ENCODE results near the gene AARS2.

DNA sequence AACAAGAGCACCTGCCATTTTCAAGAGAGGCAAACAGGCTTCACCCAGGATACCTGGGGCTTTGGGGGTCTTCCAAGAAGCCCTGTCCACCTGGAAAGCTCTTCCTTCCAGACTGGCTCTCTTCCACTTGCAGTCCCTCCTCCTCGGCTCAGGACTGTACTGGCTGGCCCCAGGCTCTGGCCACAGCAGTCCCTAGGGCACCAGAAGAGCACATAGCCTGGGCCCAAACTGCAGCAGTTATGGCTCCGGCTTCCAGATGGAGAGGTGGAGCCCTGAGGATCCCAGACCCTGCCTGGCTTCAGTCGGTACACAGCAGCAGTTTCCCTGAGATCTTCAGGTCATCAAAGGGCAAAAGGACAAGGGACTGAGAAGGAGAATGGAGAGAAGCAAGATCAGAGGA, 54.2 kb downstream of the AARS2 start:
- TF ChIP-seq, protein P1, sequence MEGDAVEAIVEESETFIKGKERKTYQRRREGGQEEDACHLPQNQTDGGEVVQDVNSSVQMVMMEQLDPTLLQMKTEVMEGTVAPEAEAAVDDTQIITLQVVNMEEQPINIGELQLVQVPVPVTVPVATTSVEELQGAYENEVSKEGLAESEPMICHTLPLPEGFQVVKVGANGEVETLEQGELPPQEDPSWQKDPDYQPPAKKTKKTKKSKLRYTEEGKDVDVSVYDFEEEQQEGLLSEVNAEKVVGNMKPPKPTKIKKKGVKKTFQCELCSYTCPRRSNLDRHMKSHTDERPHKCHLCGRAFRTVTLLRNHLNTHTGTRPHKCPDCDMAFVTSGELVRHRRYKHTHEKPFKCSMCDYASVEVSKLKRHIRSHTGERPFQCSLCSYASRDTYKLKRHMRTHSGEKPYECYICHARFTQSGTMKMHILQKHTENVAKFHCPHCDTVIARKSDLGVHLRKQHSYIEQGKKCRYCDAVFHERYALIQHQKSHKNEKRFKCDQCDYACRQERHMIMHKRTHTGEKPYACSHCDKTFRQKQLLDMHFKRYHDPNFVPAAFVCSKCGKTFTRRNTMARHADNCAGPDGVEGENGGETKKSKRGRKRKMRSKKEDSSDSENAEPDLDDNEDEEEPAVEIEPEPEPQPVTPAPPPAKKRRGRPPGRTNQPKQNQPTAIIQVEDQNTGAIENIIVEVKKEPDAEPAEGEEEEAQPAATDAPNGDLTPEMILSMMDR (conservative IDR thresholded peaks at IDR 0.05; ENCODE audit: low read depth, low read length) = no peak
- TF ChIP-seq, protein P2, sequence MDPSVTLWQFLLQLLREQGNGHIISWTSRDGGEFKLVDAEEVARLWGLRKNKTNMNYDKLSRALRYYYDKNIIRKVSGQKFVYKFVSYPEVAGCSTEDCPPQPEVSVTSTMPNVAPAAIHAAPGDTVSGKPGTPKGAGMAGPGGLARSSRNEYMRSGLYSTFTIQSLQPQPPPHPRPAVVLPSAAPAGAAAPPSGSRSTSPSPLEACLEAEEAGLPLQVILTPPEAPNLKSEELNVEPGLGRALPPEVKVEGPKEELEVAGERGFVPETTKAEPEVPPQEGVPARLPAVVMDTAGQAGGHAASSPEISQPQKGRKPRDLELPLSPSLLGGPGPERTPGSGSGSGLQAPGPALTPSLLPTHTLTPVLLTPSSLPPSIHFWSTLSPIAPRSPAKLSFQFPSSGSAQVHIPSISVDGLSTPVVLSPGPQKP (IDR thresholded peaks at IDR 0.05; ENCODE audit: borderline replicate concordance, low read depth, low read length) = no peak
- no peak for TF ChIP-seq USF2 (IDR thresholded peaks at IDR 0.05; ENCODE audit: low read depth, low read length)
- TF ChIP-seq RAD21 (IDR thresholded peaks at IDR 0.05; ENCODE audit: low read length) = no peak
- no peak for TF ChIP-seq POLR2A (IDR thresholded peaks at IDR 0.05; ENCODE audit: low read depth, low read length)
- no peak for TF ChIP-seq SMC3 (IDR thresholded peaks at IDR 0.05; ENCODE audit: low read depth, low read length)
- no peak for TF ChIP-seq MAZ (IDR thresholded peaks at IDR 0.05; ENCODE audit: borderline replicate concordance, low read depth, low read length)
- TF ChIP-seq FOS (IDR thresholded peaks at IDR 0.05; ENCODE audit: low read depth, low read length) = no peak
- TF ChIP-seq CHD1 (IDR thresholded peaks at IDR 0.05; ENCODE audit: low read depth, low read length) = no peak
- no peak for TF ChIP-seq RCOR1 (IDR thresholded peaks at IDR 0.05; ENCODE audit: insufficient replicate concordance, low read length)
- TF ChIP-seq MXI1 (IDR thresholded peaks at IDR 0.05; ENCODE audit: borderline replicate concordance, low read depth, low read length) = no peak
- no peak for TF ChIP-seq MAFK (IDR thresholded peaks at IDR 0.05; ENCODE audit: low read depth, low read length)
- TF ChIP-seq BHLHE40 (IDR thresholded peaks at IDR 0.05; ENCODE audit: low read depth, low read length) = no peak
- TF ChIP-seq CEBPB (IDR thresholded peaks at IDR 0.05; ENCODE audit: low read depth, low read length) = no peak

Data from IMR-90 (cell line).